Neural crest cell (in vitro differentiated cells): ENCODE measurements around the gene RPUSD3. TPM values are rescaled to one million over a fixed set of nuclear protein-coding genes. Genes with fewer than 3 reads are reported as not detected.

Experiments used
- DNase-seq: peaks from one replicate; pipeline ENCODE4 v3.0.0; 2021; ENCODE audit warnings: low read depth, mixed read lengths, low spot score
- H3K27ac Mint-ChIP-seq: one replicate; pipeline ENCODE4 v1.8.0; 2021; ENCODE audit warnings: mild to moderate bottlenecking, mixed read lengths; ENCODE audit not compliant: unreplicated experiment
- H3K27me3 Mint-ChIP-seq: 2 replicates; pipeline ENCODE4 v1.8.0; 2021; ENCODE audit warnings: low read depth, mild to moderate bottlenecking, mixed read lengths
- H3K36me3 Mint-ChIP-seq: 2 replicates; pipeline ENCODE4 v1.8.0; 2021; ENCODE audit warnings: low read depth, mild to moderate bottlenecking, mixed read lengths
- H3K4me1 Mint-ChIP-seq: 2 replicates; pipeline ENCODE4 v1.8.0; 2021; ENCODE audit warnings: mixed read lengths
- H3K4me3 Mint-ChIP-seq: one replicate; pipeline ENCODE4 v1.8.0; 2021; ENCODE audit warnings: mild to moderate bottlenecking, mixed read lengths
- H3K9me3 Mint-ChIP-seq: 2 replicates; pipeline ENCODE4 v1.8.0; 2021; ENCODE audit warnings: mixed read lengths
- CTCF ChIP-seq: fragments of 200-600 bp; sonication (generic); conservative IDR thresholded peaks from 2 replicates; pipeline ENCODE4 v1.5.0; 2021; ENCODE audit warnings: antibody characterized with exemption, mild to moderate bottlenecking
- total RNA-seq: library from RNA; stranded (reverse); gene quantifications from 2 replicates; pipeline ENCODE4 v1.2.1, GENCODE V29; 2021

The RPUSD3 gene
- total RNA-seq, 1 donor from 2014 or later: 58.0 TPM

GRCh38 chr3:9815986-9816385, 27.8 kb downstream of the RPUSD3 start:
- Mint-ChIP-seq H3K27me3 (no peaks in the 10 kb centered on the region), H3K36me3 (peaks cover 4% of the 10 kb centered on the region), H3K4me1 (peaks cover 9% of the 10 kb centered on the region), H3K4me3 (no peak overlapping the region), H3K27ac (peak overlapping the region; percentile 67), H3K9me3 (no peaks in the 10 kb centered on the region)
- TF ChIP-seq CTCF: no peak
- no peak for DNase-seq

- Mint-ChIP-seq H3K27me3 (no peaks in the 10 kb centered on the region), H3K4me3 (peak overlapping the region; percentile 27), H3K27ac (no peak overlapping the region), H3K4me1 (peaks cover 28% of the 10 kb centered on the region), H3K36me3 (no peaks in the 10 kb centered on the region), H3K9me3 (no peaks in the 10 kb centered on the region)
- no peak for TF ChIP-seq CTCF
- DNase-seq: no peak
Observed at GRCh38 chr3:9812870-9813483, 30.8 kb downstream of the RPUSD3 start.

- DNase-seq: no peak
- H3K27ac Mint-ChIP-seq: peak overlapping the region; percentile 44
- no peaks in the 10 kb centered on the region for H3K27me3 Mint-ChIP-seq
- TF ChIP-seq CTCF: no peak
- H3K9me3 Mint-ChIP-seq: no peaks in the 10 kb centered on the region
- peak overlapping the region; percentile 76 for H3K4me3 Mint-ChIP-seq
- H3K36me3 Mint-ChIP-seq: no peaks in the 10 kb centered on the region
- H3K4me1 Mint-ChIP-seq: peaks cover 28% of the 10 kb centered on the region
Observed at GRCh38 chr3:9810846-9811245, 33.0 kb downstream of the RPUSD3 start.

- no peak for TF ChIP-seq CTCF
- Mint-ChIP-seq H3K4me3 (peak overlapping the region; percentile 76), H3K27me3 (no peaks in the 10 kb centered on the region), H3K27ac (peak overlapping the region; percentile 62), H3K9me3 (no peaks in the 10 kb centered on the region), H3K36me3 (no peaks in the 10 kb centered on the region), H3K4me1 (peaks cover 28% of the 10 kb centered on the region)
- DNase-seq: no peak
Observed at GRCh38 chr3:9810433-9810770, 33.4 kb downstream of the RPUSD3 start.

GRCh38 chr3:9809615-9810432, 34.0 kb downstream of the RPUSD3 start, which contains the start of gene TTLL3:
Gene TTLL3, plus strand, starts transcription at chr3:9810262. Its CDS starts 400 bp downstream, at chr3:9810662.
- Mint-ChIP-seq H3K4me1 (peaks cover 28% of the 10 kb centered on the region), H3K9me3 (no peaks in the 10 kb centered on the region), H3K4me3 (peak within 1 kb of the TSS; percentile 86), H3K27me3 (no peaks in the 10 kb centered on the region), H3K36me3 (no peaks in the 10 kb centered on the region), H3K27ac (peak within 1 kb of the TSS; percentile 62)
- DNase-seq: peak; percentile 67
- TF ChIP-seq CTCF: peak; percentile 23
